ENCODE measurements around the gene PDP2.

- no peak for TF ChIP-seq USF1 (IDR thresholded peaks at IDR 0.05; ENCODE audit: borderline replicate concordance, low read depth)
- TF ChIP-seq CTCF (IDR thresholded peaks at IDR 0.05) = no peak
- no peak for TF ChIP-seq EP300 (IDR thresholded peaks at IDR 0.05; ENCODE audit: borderline replicate concordance in 1 of 2, low read depth in 1 of 2, low read length in 1 of 2)
- no peak for TF ChIP-seq MXI1 (IDR thresholded peaks at IDR 0.05; ENCODE audit: low read depth, low read length)
Observed at GRCh38 chr16:66843191-66843590, 37.1 kb upstream of the PDP2 start.
